ENCODE measurements around the gene SLC45A1. TPM values are rescaled to one million over a fixed set of nuclear protein-coding genes. Genes with fewer than 3 reads are reported as not detected.

Gene SLC45A1
- total and polyA plus RNA-seq, 9 donors: 0.70 to 7.2 (median 4.5) TPM

DNA sequence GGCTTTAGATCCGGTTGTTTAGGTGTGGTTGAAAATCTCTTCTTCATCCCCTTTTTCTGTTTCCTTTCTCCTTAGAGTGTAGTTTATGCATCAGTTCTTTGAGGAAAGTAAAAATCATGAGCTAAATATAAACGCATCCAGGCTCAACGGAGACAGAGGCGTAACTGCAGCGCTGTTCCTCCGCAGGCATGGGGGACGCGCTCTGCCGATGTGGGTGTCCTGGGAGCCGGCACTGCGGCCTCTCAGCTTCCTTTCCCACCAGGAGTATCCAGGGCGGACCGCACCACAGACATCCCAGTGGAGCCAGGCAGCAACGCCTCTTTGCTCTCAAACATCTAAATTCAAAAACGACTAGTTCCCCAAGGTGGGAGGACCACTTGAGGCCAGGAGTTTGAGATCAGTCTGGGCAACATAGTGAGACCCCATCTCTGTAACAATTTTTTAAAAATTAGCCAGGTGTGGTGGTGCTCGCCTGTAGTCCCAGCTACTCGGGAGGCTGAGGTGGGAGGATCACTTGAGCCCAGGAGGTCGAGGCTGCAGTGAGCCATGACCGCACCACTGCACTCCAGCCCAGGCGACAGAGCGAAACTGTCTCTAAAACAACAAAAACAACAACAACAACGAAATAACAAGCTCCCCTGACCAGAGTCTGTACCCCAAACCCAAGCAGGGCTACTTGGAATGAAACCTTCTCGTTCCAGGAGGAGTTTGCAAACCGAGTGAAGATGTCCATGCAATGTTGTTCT is 16.4 kb downstream of the SLC45A1 start:
- Histone ChIP-seq H3K4me3 (no peak overlapping the region), H3K36me3 (no peaks in the 10 kb centered on the region), H3K27me3 (no peaks in the 10 kb centered on the region), H3K27ac (no peak overlapping the region), H3K9me3 (no peaks in the 10 kb centered on the region), H3K4me1 (ENCODE audit: insufficient read depth) (no peaks in the 10 kb centered on the region)
- TF ChIP-seq, protein P1, sequence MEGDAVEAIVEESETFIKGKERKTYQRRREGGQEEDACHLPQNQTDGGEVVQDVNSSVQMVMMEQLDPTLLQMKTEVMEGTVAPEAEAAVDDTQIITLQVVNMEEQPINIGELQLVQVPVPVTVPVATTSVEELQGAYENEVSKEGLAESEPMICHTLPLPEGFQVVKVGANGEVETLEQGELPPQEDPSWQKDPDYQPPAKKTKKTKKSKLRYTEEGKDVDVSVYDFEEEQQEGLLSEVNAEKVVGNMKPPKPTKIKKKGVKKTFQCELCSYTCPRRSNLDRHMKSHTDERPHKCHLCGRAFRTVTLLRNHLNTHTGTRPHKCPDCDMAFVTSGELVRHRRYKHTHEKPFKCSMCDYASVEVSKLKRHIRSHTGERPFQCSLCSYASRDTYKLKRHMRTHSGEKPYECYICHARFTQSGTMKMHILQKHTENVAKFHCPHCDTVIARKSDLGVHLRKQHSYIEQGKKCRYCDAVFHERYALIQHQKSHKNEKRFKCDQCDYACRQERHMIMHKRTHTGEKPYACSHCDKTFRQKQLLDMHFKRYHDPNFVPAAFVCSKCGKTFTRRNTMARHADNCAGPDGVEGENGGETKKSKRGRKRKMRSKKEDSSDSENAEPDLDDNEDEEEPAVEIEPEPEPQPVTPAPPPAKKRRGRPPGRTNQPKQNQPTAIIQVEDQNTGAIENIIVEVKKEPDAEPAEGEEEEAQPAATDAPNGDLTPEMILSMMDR (IDR thresholded peaks at IDR 0.05): no peak
- TF ChIP-seq POLR2A (IDR thresholded peaks at IDR 0.05): no peak
- TF ChIP-seq EP300 (IDR thresholded peaks at IDR 0.05): no peak
- WGBS, 3 donors: 89 to 95% (median 94%) methylated on average over 24 of the region's 24 CpGs
- intact Hi-C loops (cut with DNase I): no loop called here
- DNase-seq: no peak

DNA sequence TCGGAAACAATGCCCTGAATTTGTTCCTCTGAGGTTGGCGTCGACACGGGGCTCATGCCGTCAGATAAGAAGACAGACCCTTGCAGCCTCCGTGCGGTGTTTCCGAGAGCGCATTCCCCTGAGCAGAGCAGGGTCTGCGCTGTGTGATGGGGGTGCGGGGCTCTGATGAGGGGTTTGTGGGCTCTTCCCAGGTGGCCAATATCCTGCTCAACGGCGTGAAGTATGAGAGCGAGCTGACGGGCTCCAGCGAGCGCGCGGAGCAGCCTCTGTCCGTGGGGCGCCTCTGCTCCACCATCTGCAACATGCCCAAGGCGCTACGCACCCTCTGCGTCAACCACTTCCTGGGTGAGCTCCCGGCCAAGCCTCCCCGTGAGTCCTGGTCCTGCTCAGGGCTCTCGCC is 17.3 kb downstream of the SLC45A1 start:
- TF ChIP-seq POLR2A (IDR thresholded peaks at IDR 0.05) (no peak), EP300 (IDR thresholded peaks at IDR 0.05) (no peak)
- TF ChIP-seq, protein P1 (IDR thresholded peaks at IDR 0.05): no peak
- DNase-seq: no peak
- Histone ChIP-seq H3K9me3 (no peaks in the 10 kb centered on the region), H3K27me3 (no peaks in the 10 kb centered on the region), H3K27ac (no peak overlapping the region), H3K4me1 (ENCODE audit: insufficient read depth) (no peaks in the 10 kb centered on the region), H3K36me3 (no peaks in the 10 kb centered on the region), H3K4me3 (no peak overlapping the region)
- intact Hi-C loops (cut with DNase I): no loop called here
- WGBS, 3 donors: 93 to 96% (median 95%) methylated on average over 27 of the region's 27 CpGs

DNA sequence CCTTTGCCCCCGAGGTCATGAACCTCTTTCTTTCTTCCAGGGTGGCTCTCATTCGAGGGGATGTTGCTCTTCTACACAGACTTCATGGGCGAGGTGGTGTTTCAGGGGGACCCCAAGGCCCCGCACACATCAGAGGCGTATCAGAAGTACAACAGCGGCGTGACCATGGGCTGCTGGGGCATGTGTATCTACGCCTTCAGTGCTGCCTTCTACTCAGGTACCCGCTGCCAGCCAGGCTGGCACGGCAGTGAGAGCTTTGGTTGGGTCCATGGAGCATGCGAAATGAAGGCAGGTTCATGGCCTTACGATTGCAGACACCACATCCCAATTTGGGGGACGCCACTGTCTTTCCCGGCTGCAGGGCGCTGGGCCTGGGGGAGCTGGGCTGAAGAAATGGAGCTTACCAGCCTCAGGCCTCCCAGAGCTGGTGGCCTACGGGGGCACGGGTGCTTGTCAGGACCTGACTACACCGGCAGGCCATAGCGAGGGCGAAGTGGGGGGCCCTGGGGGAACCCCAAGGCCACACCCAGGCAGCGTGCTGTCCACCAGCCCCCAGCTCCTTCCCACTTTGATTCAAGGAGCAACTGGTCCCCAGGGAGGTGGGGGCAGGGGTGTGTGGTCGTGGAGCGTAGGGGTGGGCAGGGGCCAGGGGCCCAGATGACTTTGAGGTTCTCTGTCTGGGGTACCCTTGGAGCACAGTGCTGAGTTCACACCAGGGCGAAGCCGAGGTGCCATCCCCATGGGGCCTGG is 20.0 kb downstream of the SLC45A1 start:
- 96 to 97% (median 96%) methylated on average over 25 of the region's 25 CpGs for WGBS, 3 donors
- H3K36me3 ChIP-seq: no peaks in the 10 kb centered on the region

DNA sequence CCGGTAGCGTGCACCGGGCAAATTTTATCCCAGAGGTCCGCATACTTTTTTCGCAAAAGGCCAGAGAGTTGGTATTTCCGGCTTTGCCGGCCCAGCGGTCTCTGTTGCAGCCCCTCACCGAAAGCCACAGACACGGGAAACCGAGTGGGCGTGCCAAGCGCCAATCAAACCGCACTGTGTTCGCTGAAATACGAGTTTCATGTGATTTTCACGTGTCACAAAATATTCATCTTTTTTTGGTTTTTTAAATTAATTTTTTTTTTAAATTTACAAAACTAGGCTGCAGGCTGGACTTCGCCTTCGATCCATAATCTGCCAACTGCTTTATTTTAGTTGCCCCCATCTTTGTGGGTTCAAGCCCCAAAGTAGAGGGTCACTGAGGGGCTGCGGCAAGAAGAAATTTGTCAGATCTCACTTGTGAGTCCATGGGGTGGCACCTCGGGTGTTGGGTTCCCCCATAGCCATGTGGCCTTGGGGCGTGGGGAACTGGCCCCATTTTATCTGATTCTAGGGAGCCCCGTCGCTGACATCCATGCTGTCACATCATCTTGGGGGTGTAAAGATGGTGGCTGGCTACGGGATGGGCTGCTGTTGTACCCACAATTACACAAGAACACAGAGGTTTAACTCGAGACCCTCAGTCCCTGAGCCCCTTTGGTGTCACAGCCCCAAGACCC is 20.8 kb downstream of the SLC45A1 start:
- peak in 1 of 5 donors; percentile 16 for DNase-seq
- H3K4me3 ChIP-seq: no peak overlapping the region
- no peaks in the 10 kb centered on the region for H3K9me3 ChIP-seq
- no peak overlapping the region for H3K27ac ChIP-seq
- 96 to 98% (median 97%) methylated on average over 26 of the region's 26 CpGs for WGBS, 3 donors
- no peaks in the 10 kb centered on the region for H3K27me3 ChIP-seq
- intact Hi-C loops (cut with DNase I): no loop called here
- H3K4me1 ChIP-seq (ENCODE audit: insufficient read depth): peaks cover 7% of the 10 kb centered on the region
- TF ChIP-seq, protein P1 (IDR thresholded peaks at IDR 0.05): no peak
- TF ChIP-seq EP300 (IDR thresholded peaks at IDR 0.05) (no peak), POLR2A (IDR thresholded peaks at IDR 0.05) (no peak)
- no peaks in the 10 kb centered on the region for H3K36me3 ChIP-seq

More for the DNA sequence above, 20.0 kb downstream of the SLC45A1 start:
- no peak overlapping the region for H3K4me3 ChIP-seq
- H3K27ac ChIP-seq: no peak overlapping the region
- no peaks in the 10 kb centered on the region for H3K27me3 ChIP-seq
- H3K9me3 ChIP-seq: no peaks in the 10 kb centered on the region
- TF ChIP-seq, protein P1 (IDR thresholded peaks at IDR 0.05): no peak
- TF ChIP-seq POLR2A (IDR thresholded peaks at IDR 0.05) (no peak), EP300 (IDR thresholded peaks at IDR 0.05) (no peak)
- DNase-seq: peak in 2 of 5 donors; percentile 19 to 23
- peaks cover 2% of the 10 kb centered on the region for H3K4me1 ChIP-seq (ENCODE audit: insufficient read depth)
- intact Hi-C loops (cut with DNase I): no loop called here
